ENCODE measurements around the gene CLDN34.

The CLDN34 gene, protein sequence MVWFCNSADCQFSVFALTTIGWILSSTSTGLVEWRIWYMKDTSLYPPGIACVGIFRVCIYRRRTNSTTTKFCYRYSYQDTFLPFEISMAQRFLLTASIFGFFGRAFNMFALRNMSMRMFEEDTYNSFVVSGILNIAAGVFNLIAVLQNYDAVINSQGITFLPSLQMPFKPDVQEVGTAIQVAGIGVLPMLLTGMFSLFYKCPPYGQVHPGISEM

GRCh38 chrX:9966775-9967408 lies at the start of gene CLDN34:
Gene CLDN34 (plus strand): TSS chrX:9967358. CDS start chrX:9967358, 0 bp downstream.
- no peak for DNase-seq (ENCODE audit: low read depth)
- no peak for TF ChIP-seq CTCF (conservative IDR thresholded peaks at IDR 0.05; ENCODE audit: low read length)
- no peak within 1 kb of the TSS for H3K4me3 ChIP-seq (ENCODE audit: low read length)

DNA sequence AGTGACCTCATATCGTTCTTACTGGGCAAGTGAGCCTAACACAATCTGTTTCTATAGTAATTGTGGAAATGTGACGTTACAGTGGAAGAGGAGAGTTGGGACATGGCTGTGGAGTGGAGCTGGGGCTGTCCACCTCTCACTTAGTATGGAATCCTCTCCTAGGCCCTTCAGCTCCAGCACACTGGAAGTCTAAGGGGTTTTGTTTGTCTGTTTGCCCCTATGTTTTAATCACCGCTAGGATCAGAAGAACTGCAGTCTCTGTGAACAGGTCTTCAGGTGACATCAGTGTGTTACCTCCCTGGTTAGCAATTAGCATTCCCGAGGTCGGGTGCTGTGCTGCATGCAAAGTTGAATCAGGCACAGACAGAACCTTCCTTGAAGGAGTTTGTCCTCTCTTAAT lies 49.3 kb upstream of the CLDN34 start:
- no peak overlapping the region for H3K4me3 ChIP-seq (ENCODE audit: low read length)
- TF ChIP-seq CTCF (conservative IDR thresholded peaks at IDR 0.05; ENCODE audit: low read length), result no peak
- DNase-seq (ENCODE audit: low read depth), result no peak

GRCh38 chrX:9919632-9920172 lies 47.5 kb upstream of the CLDN34 start:
- DNase-seq (ENCODE audit: low read depth), result no peak
- H3K4me3 ChIP-seq (ENCODE audit: low read length), result no peak overlapping the region
- TF ChIP-seq CTCF (conservative IDR thresholded peaks at IDR 0.05; ENCODE audit: low read length), result no peak

- H3K4me3 ChIP-seq (ENCODE audit: low read length), result no peak overlapping the region
- no peak for DNase-seq (ENCODE audit: low read depth)
- no peak for TF ChIP-seq CTCF (conservative IDR thresholded peaks at IDR 0.05; ENCODE audit: low read length)
Observed at GRCh38 chrX:9921407-9921806, 45.8 kb upstream of the CLDN34 start.

- H3K4me3 ChIP-seq (ENCODE audit: low read length), result no peak overlapping the region
- DNase-seq (ENCODE audit: low read depth), result no peak
- no peak for TF ChIP-seq CTCF (conservative IDR thresholded peaks at IDR 0.05; ENCODE audit: low read length)
Observed at GRCh38 chrX:9923357-9923756, 43.8 kb upstream of the CLDN34 start.

DNA sequence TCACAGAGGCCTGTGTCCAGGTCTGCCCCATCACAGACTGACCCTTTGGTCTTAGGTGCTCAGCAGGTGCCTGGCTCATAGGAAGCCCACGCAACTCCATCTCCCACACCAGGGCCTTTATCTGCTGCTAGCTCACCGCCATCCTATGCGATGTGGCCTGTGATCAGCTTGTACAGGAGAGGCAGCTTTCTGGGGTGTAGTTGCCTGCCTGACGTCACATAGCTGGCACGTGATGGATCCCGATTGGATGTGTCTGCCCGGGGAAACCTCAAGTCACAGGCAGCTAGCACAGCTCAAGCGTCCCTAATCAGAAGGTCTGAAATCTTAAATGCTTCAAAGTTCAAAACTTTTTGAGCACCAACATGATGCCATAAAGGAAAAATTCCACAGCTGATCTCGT lies 41.2 kb upstream of the CLDN34 start:
- no peak for DNase-seq (ENCODE audit: low read depth)
- H3K4me3 ChIP-seq (ENCODE audit: low read length), result no peak overlapping the region
- TF ChIP-seq CTCF (conservative IDR thresholded peaks at IDR 0.05; ENCODE audit: low read length), result no peak

Data from AG10803 (cell line).